HG02610 (cell line): ENCODE results near the gene PCNX4.
"Not testable (repeated sequence)": the region's sequence is repeated elsewhere in the genome, so short reads cannot be mapped to it uniquely, and the experiment has no call there.

ENCODE experiments used
- ATAC-seq: cut with Tn5 transposase; IDR thresholded peaks from one replicate; pipeline ENCODE4 v1.9.1; 2021; ENCODE audit warnings: mild to moderate bottlenecking, moderate library complexity; ENCODE audit not compliant: unreplicated experiment

The PCNX4 gene

DNA sequence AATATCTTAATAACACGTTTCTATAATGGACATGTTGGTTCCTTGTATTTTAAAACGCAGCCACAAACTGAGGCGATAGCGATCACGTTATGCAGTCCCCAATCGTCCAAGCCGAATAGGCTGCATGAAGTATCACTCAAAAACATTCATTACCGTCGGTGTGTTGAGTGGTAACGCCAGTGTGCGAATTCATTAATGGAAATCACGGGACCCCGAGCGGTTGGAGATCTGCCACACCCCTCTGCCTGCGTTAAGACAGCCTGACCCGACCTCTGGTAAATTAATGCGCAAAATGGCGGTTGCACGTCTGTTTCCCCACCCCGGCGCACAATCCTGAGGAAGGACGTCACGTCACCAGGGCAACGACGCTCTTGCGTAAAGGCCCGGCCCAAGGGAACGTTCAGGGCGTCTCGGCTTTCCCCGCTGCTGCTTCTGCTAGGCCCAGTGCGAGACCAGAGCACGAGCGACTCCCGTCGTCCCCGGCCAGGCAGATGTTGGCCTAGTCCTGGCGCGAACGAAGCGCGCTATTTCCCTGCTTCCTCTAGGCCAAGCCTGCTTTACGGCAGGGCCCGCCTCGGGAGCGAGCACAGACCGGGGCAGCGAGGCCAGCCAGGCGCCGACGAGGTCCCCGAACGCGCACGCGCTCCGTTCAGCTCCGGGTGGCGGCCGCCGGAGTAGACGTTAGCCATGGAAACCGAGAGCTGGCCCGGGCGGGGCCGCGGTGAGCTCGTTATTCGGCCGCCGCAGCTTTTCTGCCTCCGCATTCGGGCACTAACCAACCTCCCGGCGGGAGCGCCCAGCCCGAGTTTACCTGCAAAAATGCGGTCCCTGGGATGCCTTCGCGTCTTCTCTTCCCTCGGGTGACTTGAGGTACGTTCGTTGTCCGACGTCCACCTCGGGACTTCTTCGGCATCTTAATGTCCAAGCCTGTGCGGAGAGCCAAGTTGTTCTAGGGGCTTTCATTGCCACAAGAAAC, at the start of gene PCNX4:
TSS of gene PCNX4 (plus strand) at position 374 of the 976 bp plus-strand sequence. CDS start 15,716 bp downstream, outside the sequence.
- ATAC-seq, result peak; percentile 95

DNA sequence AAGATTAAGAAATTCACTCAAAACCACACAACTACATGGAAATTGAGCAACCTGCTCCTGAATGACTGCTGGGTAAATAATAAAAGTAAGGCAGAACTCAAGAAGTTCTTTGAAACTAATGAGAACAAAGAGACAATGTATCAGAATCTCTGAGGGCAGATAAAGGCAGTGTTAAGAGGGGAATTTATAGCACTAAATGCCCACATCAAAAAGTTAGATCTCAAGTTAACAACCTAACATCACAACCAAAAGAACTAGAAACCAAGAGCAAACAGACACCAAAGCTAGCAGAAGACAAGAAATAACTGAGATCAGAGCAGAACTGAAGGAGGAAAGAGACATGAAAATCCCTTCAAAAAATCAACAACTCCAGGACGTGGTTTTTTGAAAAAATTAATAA, 43.7 kb upstream of the PCNX4 start:
- ATAC-seq, result not testable (repeated sequence)

DNA sequence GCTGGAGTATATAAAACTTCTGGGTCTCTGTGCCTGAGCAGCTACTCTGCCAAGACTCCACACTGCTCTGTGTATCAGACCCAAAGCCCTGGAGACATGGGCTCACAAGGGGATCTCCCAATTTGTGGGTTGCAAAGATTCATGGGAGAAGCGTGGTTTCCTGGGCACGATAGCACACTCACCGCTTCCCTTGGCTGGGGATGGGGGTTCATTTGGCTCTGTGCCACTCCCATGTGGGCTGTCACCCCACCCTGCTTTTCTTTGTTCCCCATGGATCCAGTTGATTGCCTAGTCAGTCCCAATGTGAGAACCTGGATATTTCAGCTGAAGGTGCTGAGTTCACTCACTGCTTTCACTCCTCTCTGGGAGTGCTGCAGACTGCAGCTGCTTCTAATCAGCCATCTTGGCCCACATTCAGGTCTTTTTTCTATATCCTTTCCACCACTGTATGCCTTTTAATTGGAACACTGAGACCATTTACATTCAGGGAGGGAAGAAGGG, 40.0 kb upstream of the PCNX4 start:
- peak; percentile 50 for ATAC-seq

DNA sequence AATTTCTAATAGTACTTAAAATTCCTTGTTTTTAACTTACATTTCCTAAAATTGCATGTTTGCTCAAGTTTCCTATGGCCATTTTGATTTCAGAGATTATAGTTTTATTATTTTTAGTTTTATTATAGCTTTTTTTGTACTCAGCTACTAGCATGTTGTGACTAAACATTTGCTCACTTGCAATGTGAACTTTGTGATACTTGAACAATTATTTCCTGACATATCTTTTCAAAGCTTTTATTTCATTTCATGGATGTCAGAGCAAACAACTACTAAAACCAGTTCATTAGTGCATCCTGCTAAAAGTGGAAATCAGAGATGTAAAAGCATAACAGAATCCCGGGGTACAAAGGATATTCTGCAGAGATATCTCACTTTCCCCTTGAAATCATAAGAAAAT, 33.6 kb upstream of the PCNX4 start:
- ATAC-seq, result no peak

DNA sequence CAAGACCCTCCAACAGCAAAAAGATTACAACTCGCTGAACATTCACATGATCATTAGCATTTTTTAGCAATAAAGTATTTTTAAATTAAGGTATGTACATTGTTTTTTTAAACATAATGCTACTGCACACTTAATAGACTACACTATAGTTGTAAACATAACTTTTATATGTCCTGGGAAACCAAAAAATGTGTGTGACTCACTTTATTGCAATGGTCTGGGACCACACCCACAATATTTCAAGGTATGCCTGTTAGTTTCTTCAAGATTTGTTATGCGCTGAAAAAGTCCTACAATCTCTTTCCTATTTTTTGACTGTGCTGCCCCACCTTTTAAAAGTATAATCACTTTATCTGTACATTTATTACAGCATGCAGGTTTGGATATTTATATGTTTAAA, 30.4 kb upstream of the PCNX4 start:
- ATAC-seq, result no peak

DNA sequence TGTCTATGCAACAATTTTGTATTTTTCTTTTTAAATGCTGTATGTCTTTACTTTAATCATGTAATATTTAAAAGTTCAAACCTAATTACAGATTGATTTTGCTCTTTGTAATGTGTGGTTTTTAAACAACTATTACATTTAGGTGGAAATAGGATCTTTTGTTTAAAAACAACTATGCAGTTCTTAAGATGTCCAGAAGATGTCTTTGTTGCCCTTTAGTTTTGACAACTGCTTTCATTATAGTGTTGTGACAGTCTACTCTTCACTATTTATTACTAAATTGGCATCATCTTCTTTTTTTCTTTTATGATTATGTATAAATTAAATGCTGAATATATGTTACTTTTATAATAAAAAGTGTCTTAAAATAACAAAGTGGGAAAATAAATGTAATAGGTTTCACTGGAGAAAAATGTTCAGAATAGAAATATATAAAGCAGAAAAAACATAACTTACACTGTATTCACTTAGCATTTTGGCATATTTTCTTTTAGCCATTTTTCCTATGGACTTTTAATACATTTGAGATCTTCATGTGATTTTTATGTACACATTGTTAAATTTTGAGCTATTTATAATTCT, 27.1 kb upstream of the PCNX4 start:
- no peak for ATAC-seq

DNA sequence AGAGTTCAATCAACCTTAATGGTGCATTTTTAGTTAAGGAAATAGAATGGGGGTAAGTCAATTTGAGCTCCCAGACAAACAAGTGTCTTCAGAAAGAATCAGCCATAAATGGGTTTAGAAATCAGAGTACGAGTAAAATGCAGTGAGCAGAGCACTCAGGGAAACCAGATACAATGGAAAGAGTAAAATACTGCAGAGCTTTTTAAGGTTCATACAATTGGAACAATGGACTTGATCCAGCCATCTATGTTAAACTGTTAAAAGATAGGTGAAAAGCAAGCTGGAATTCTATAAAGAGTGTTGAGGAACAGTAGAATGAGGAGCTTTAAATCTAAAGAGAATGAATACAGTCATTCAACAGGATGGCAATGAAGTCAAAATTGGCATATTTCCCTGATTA, 23.8 kb upstream of the PCNX4 start:
- no peak for ATAC-seq

DNA sequence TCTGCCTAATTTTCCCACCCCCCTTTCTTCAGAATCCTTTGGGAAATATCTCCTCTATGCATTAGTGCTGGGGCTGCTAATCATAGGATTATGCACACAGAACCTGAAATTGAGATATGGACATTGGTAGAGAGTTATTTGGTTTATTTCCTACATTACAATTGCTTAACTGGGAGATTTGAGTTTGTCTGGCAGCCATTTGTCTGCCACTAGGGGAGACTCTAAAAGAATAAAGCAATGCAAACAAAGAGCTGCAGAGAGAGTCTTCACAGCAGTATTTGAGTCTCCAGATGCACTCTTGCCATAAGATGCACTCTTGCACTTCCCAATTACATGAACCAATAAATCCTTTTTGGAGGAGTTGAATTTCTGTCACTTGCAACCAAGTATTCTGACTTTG, 12.0 kb upstream of the PCNX4 start:
- no peak for ATAC-seq

DNA sequence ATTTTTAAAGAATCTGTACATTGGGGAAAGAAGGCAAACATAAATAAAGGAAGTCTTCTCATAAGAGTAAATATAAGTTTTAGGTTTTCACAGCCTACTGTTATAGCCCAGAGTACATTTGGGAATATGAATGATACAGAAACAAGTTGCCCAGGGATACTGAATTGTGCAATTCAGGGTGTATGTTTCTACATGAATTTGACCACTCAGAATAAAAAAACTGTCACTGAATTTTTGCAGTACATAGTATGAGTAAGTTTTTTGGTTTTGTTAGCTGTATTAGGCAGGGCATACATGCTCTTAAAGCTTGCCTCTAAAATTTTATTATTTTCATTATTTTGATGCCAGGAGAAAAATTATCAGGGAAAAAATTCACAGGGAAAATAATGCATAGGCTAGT, 6.6 kb upstream of the PCNX4 start:
- ATAC-seq, result no peak

DNA sequence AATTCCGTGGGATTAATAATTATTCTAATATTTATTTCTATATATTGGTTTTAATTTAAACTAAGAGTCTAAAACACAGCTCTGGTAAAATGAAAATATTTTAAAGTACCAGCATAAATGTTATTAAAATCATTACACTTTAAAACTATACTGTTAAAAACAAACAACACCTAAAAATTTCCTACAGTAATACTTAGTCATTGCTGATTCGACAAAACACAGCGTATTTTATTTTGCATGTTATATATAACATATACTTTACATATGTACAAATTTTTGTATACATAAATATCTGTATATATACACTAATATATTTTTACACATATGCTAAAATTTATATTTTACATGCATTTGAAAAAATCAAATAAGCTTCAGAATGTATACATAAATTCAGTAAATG, 6.0 kb upstream of the PCNX4 start:
- ATAC-seq, result no peak

DNA sequence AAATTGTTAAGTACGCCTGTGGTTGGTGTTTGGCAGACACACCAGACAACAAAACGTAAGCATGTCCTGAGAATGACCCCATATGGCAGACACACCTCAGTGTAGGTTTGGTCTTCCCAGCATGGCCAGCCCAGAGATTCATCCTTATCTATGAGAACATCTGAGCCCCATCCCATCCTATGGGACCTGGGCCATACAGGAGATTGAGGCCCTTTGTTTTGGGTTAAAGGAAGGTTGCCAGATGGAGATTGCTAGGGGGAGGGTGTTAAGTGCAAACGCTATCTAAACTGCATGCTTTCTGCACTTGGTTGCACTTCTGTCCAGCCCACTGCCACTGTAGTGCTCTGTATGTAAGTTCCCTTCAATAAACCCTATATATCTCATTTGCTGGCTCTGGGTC, 4.1 kb upstream of the PCNX4 start:
- ATAC-seq, result no peak

DNA sequence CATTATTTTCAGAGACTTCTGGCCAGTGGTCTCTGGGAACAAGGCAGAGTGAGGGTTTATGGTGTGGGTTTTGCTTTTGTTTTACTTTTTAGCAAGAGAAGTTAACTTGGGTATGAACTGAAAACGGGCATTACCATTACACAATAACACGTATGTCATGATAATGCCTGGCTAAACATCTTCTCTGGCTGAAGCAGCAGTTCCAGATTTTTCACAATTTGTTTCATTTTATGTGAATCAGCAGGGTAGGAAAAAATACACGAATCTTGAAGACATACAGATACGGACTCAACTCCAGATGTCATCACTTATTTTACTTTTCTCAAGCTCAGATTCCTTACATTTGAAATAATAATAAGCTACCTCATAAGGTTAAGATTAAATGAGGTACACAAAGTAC, 2.5 kb upstream of the PCNX4 start:
- ATAC-seq, result no peak

DNA sequence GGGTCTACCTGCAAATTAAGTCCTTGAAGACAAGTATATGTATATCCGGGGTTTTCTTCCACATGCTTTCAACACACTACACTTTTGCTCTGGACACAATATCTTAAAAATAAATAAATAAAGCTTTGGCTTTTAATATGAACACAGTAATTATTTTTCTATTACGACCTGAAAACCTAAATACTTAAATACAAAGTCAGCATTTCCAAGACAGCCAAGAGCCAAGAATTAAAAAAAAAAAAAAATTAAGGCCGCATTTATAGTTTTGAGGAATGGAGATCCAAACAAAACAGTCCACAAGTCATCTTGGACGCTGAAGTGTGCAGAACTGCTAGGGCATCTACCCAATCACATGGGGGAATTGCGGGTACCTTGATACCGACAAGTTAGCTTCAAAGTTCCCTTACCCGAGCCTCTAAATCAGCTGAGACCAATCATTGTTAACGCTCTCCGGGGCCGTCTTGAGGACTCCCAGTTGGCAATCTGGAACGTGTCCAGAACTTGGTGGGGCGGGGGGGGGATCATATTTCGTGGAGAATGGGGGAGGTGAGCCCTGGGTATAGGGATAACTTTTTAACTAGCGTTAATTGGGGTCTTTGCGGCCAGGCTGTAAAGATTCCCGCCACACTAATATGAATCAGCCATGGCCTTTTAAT, 731 bp upstream of the PCNX4 start:
- no peak for ATAC-seq

DNA sequence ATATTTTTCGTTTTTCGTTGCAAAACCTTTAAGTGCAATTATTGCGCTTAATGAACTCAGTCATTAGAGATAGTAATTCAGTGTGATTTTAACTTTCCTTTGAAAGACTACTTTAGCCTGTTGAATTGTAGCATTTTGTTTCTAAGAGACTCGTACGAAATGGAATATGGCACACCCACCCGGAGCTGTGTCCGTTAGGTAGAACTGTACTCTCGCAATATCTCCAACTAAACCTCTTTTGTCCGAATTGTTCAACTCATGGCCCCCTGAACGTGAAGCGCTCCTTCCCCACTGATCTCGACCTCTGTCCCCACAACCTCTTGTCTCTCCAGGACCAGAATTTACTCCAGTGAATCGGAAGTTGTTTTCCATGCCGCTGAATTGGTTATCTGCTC, 800 bp downstream of the PCNX4 start:
- no peak for ATAC-seq

DNA sequence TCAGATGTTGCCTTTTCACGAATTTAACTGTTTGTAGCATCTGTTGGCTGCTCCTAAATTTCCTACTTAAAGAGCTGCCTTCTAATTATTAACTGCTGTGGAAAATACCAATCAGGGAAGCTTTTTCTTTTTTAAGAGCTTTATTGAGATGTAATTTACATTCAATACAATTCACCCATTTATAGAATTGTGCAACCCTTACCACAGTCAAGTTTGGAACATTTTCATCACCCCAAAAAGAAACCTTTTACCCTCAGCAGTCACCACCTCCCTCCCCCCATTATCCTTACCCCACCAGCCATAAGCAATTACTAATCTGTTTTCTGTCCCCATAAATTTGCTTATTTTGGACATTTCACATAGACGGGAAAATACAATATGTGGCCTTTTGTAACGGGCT, 1.4 kb downstream of the PCNX4 start:
- ATAC-seq, result no peak

DNA sequence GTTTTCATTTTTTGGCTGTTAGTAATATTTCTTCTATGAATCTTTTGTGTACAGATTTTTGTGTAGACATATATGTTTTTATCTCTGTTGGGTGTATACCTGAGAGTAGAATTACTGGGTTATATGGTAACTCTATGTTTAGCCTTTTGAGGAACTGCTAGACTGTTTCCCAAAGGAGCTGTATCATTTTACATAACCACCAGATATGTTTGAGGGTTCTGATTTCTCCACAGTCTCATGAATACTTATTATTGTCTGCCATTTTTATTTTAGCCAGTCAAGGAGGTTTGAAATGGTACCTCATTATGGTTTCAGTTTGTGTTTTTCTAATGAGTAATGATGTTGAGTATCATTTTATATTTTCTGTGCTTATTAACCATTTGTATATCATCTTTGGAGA, 1.9 kb downstream of the PCNX4 start:
- ATAC-seq, result no peak

DNA sequence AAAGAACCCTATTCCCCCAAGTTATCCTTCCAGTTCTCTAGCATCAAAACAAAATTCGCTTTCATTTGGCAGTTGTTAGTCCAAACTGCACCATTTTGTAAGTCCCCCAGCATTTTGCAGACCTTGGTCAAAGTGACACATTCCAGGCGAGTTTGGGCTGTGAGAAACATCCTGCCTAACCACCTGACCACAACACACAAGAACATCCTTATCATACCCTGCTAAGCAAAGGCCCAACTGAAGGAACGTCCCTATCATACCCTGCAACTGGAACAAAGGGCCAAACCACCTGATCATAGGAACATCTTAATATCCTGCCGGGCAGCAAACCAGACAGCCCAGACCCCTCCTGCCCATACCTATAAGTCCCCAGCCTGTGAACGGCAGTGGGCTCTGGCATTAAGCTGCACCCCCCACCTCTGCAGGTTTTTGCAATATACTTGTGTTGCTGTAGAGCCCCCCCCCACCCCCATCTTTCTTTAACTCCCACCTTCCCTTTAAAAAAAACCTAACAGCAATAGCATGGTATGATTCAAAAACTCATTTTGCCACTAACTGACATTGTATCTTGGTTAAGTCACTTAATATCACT, 2.7 kb downstream of the PCNX4 start:
- no peak for ATAC-seq

DNA sequence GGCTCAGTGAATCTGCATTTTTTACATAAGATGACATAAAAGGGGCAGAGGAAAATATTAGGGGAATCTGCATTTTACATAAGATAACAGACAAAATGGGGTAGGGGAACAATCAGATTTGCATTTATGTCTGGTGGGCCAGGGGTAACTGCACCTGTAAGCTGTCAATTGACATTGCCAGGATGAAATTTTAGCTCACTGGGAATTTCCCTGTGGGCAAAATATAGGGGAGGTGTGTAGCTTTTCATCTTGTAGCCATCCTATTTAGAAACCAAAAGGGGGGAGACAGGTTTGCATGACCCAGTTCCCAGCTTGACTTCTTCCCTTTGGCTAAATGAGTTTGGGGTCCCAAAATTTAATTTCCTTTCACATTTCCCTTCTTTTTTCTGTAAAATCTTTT, 3.5 kb downstream of the PCNX4 start:
- ATAC-seq, result no peak

DNA sequence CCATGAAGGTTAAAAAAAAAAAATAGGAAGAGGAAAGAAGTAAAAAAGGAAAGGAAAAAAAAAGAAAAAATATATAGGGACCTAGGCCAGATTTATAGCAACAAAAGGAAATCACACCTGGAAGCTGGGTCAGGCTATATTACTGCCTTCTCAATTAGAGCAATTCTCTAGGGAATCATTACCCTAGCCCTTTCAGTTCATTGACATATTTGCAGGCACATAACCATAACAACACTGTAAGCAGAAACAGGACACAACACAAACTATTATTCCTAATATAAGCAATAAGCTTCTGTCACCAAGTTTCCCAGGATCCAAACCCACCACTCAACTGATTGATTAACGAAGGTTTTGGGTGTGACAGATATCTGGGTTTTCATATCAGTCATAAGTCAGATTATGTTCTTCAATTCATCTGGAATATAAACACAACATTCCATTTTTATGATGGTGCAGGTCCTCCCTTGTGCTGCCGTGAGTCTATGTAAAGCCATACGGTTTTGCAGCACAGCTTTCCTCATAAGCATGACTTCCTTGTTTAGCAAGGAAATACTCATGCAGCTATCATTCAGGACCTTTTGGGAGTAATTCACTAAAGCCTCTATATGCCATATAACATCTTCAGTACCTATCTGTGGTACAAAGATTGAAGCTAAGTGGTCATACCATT, 4.2 kb downstream of the PCNX4 start:
- no peak for ATAC-seq

DNA sequence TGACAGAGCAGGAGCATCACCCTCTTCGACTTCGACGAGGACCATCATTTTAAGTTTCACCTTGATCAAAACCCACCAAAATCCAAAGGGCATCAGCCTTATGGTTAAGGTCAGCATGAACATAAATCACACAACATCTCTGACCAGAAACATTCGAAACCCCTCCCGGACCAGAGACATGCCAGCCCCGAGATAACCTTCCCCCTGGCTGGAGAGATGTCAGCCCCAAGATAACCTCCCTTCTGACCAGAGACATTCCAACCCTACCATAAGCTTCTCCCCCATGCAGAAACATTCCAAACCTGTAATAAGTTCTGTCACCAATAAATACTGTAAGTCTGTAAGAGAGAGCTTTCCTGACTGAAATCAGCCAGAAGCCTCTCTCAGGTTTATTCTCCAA, 6.3 kb downstream of the PCNX4 start:
- ATAC-seq, result no peak

DNA sequence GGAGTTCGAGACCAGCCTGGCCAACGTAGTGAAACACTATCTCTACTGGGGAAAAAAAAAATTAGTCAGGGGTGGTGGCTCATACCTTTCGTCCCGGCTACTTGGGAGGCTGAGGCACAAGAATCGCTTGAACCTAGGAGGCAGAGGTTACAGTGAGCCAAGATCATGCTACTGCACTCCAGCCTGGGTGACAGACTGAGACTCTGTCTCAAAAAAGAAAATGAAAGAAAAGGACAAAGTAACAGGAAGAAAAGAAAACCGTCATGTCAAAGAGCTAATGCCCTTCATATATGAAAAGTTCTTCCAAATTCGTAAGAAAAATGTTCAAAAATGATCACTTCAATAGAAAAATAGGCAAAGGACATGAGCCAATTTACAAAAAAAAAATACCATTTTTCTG, 8.1 kb downstream of the PCNX4 start:
- ATAC-seq, result not testable (repeated sequence)
